ENCODE measurements around the gene SEPTIN10.
"Not testable (repeated sequence)": the region's sequence is repeated elsewhere in the genome, so short reads cannot be mapped to it uniquely, and the experiment has no call there.

SEPTIN10 gene

GRCh38 chr2:109613922-109614714 lies at the start of gene SEPTIN10, which contains the start of gene SOWAHC:
SEPTIN10 (minus strand) TSS chr2:109613966; CDS start chr2:109613827, 139 bp downstream.
SOWAHC (plus strand) TSS chr2:109614364; CDS start chr2:109614490, 126 bp downstream.
- DNase-seq, result peak; percentile 85

- DNase-seq, result no peak
These were observed 49.1 kb upstream of the SEPTIN10 start for GRCh38 chr2:109662889-109663288.

- DNase-seq, result no peak
These were observed 46.5 kb upstream of the SEPTIN10 start for GRCh38 chr2:109660046-109660860.

- DNase-seq, result no peak
These were observed 45.8 kb upstream of the SEPTIN10 start for GRCh38 chr2:109659396-109660045.

GRCh38 chr2:109655287-109655686 lies 41.5 kb upstream of the SEPTIN10 start:
- no peak for DNase-seq

- no peak for DNase-seq
These were observed 40.7 kb upstream of the SEPTIN10 start for GRCh38 chr2:109654326-109655050.

- no peak for DNase-seq
These were observed 36.2 kb upstream of the SEPTIN10 start for GRCh38 chr2:109649736-109650695.

- DNase-seq, result no peak
These were observed 34.3 kb upstream of the SEPTIN10 start for GRCh38 chr2:109648041-109648527.

- no peak for DNase-seq
These were observed 33.9 kb upstream of the SEPTIN10 start for GRCh38 chr2:109647636-109648035.

GRCh38 chr2:109646961-109647360 lies 33.2 kb upstream of the SEPTIN10 start:
- no peak for DNase-seq

GRCh38 chr2:109645412-109646184 lies 31.8 kb upstream of the SEPTIN10 start:
- no peak for DNase-seq

- no peak for DNase-seq
These were observed 31.0 kb upstream of the SEPTIN10 start for GRCh38 chr2:109644571-109645275.

- DNase-seq, result not testable (repeated sequence)
These were observed 26.2 kb upstream of the SEPTIN10 start for GRCh38 chr2:109640000-109640399.

GRCh38 chr2:109638795-109639194 lies 25.0 kb upstream of the SEPTIN10 start:
- no peak for DNase-seq

- DNase-seq, result no peak
These were observed 24.2 kb upstream of the SEPTIN10 start for GRCh38 chr2:109637749-109638570.

GRCh38 chr2:109636317-109636716 lies 22.6 kb upstream of the SEPTIN10 start:
- no peak for DNase-seq

GRCh38 chr2:109635426-109636304 lies 21.9 kb upstream of the SEPTIN10 start:
- DNase-seq, result no peak

Measured in NCI-H1105 (cell line).